ENCODE results near the gene PURA.

GRCh38 chr5:140157032-140157781, 43.3 kb downstream of the PURA start:
- TF ChIP-seq ZNF597 (CRISPR knock-in tag; IDR thresholded peaks at IDR 0.05) = no peak
- TF ChIP-seq GTF2F1 (IDR thresholded peaks at IDR 0.05; ENCODE audit: low read length) = no peak
